ENCODE measurements around the gene FCN3.
"Not testable (repeated sequence)": the region's sequence is repeated elsewhere in the genome, so short reads cannot be mapped to it uniquely, and the experiment has no call there.

The FCN3 gene

GRCh38 chr1:27374362-27375086 lies at the start of gene FCN3:
TSS of gene FCN3 (minus strand) at chr1:27374824. CDS start at chr1:27374818, 6 bp downstream.
- DNase-seq = no peak

GRCh38 chr1:27423709-27424108 lies 49.1 kb upstream of the FCN3 start:
- DNase-seq = no peak

- DNase-seq = peak; percentile 52
These were observed 43.9 kb upstream of the FCN3 start for GRCh38 chr1:27418326-27419185.

- no peak for DNase-seq
These were observed 43.1 kb upstream of the FCN3 start for GRCh38 chr1:27417713-27418112.

- peak; percentile 70 for DNase-seq
These were observed 41.9 kb upstream of the FCN3 start for GRCh38 chr1:27416387-27417111.

GRCh38 chr1:27414091-27414490 lies 39.5 kb upstream of the FCN3 start:
- no peak for DNase-seq

GRCh38 chr1:27413004-27413403 lies 38.4 kb upstream of the FCN3 start:
- DNase-seq = no peak

- DNase-seq = no peak
These were observed 37.9 kb upstream of the FCN3 start for GRCh38 chr1:27412502-27412901.

GRCh38 chr1:27410709-27411108 lies 36.1 kb upstream of the FCN3 start:
- no peak for DNase-seq

- no peak for DNase-seq
These were observed 35.0 kb upstream of the FCN3 start for GRCh38 chr1:27409669-27410068.

- no peak for DNase-seq
These were observed 33.5 kb upstream of the FCN3 start for GRCh38 chr1:27408151-27408550.

- DNase-seq = not testable (repeated sequence)
These were observed 32.2 kb upstream of the FCN3 start for GRCh38 chr1:27406791-27407190.

- DNase-seq = no peak
These were observed 31.7 kb upstream of the FCN3 start for GRCh38 chr1:27406362-27406680.

GRCh38 chr1:27405598-27406361 lies 31.2 kb upstream of the FCN3 start:
- not testable (repeated sequence) for DNase-seq

- no peak for DNase-seq
These were observed 30.4 kb upstream of the FCN3 start for GRCh38 chr1:27405074-27405473.

GRCh38 chr1:27403931-27404330 lies 29.3 kb upstream of the FCN3 start:
- no peak for DNase-seq

GRCh38 chr1:27403065-27403726 lies 28.6 kb upstream of the FCN3 start:
- DNase-seq = peak; percentile 47

- peak; percentile 50 for DNase-seq
These were observed 27.7 kb upstream of the FCN3 start for GRCh38 chr1:27402349-27402754.

- DNase-seq = no peak
These were observed 26.3 kb upstream of the FCN3 start for GRCh38 chr1:27400963-27401341.

- no peak for DNase-seq
These were observed 25.7 kb upstream of the FCN3 start for GRCh38 chr1:27400082-27400962.
